Measurements from ENCODE around the gene MAMDC4.

MAMDC4 gene

GRCh38 chr9:136846376-136847087, 5.6 kb upstream of the MAMDC4 start:
- peaks cover 29% of the 10 kb centered on the region for H3K4me1 ChIP-seq (ENCODE audit: insufficient read depth, low read length, severe bottlenecking)
- no peak for TF ChIP-seq CTCF (IDR thresholded peaks at IDR 0.05; ENCODE audit: low read length)
- TF ChIP-seq EZH2 (IDR thresholded peaks at IDR 0.05; ENCODE audit: borderline replicate concordance, low read length): no peak
- peaks cover 9% of the 10 kb centered on the region; the same call in 1 of the 2 replicates for H3K36me3 ChIP-seq (ENCODE audit: insufficient read depth, low read length)
- H3K27me3 ChIP-seq (ENCODE audit: insufficient read depth, low read length): no peaks in the 10 kb centered on the region
- H3K9me3 ChIP-seq (ENCODE audit: low read length): no peaks in the 10 kb centered on the region
- H2AFZ ChIP-seq (ENCODE audit: low read length): no peak overlapping the region
- H4K20me1 ChIP-seq (ENCODE audit: insufficient read depth, low read length): no peaks in the 10 kb centered on the region
- H3K4me3 ChIP-seq (ENCODE audit: low read depth, low read length, poor library complexity, severe bottlenecking): no peak overlapping the region
- H3K79me2 ChIP-seq (ENCODE audit: insufficient read depth, low read length): no peaks in the 10 kb centered on the region
- no peaks in the 10 kb centered on the region for H3K9me2 ChIP-seq (ENCODE audit: low read depth, low read length)
- no peak overlapping the region for H3K9ac ChIP-seq (ENCODE audit: low read length)
- no peaks in the 10 kb centered on the region for H3F3A ChIP-seq (ENCODE audit: insufficient read depth, low read length)
- no peak overlapping the region for H3K4me2 ChIP-seq (ENCODE audit: low read length)
- H3K27ac ChIP-seq (ENCODE audit: low read depth, low read length, poor library complexity, severe bottlenecking): no peak overlapping the region

DNA sequence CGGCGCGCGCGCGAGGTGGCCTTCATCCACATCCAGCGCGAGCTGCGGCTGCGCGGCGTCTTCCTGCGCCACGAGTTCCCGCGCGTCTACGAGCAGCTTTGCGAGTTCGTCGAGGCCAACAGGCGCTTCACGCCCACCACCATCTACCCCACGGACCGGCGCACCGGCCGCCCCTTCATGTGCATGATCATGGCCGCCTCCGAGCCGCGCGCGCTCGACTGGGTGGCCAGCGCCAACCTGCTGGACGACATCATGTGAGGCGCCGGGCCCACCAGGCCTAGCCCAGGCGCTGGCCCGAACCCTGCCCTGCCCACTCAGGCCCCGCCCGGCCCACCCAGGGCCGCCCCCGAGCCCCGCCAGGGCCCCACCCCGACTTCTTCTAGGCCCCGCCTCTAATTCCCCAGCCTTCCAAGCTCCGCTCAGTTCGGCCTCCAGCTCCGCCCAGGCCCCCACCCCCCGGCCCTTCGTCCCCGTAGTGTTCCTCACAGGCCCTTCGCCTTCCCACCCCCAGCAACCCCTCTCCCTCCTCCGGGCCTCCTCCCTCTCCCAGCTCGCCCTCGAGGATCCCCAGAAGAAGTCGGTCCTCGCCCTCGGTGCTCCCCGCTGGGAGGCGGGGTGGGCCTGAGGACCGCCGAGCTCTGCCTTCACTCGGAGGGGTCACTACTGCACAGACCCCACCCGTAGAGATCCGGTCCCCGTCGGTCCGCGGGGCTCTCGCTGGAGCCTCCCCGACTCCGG, 4.9 kb upstream of the MAMDC4 start:
- no peak overlapping the region for H2AFZ ChIP-seq (ENCODE audit: low read length)
- H3K9me2 ChIP-seq (ENCODE audit: low read depth, low read length): no peaks in the 10 kb centered on the region

DNA sequence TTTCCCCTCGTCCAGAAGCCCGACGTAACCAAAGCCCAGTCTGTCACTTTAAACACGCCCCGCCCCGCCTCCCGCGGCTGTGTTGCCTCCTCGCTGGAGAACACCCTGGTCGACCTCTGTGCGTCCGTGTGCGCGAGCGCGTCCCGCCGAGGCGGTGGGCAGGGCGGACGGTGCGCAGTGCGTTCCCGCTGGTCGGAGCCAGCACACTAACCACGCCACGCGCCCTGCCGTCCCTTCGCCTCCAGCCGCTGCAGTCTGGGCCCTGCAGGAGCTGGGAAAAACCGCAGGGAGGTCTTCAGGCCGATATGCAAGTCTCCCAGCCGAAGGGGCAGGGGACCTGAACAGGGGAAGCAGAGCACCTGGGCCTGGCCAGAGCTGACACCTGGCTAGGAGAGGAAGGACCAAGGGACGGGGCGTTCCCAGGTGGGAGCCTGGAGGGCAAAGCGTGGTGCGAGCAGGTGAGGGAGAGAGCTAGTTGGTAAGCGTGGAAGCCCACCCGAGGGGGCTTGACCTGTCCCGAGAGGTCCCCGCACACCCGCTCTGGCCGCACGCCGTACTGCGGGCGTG, 4.2 kb upstream of the MAMDC4 start:
- Histone ChIP-seq H3K79me2 (ENCODE audit: insufficient read depth, low read length) (no peaks in the 10 kb centered on the region), H3K4me2 (ENCODE audit: low read length) (peak overlapping the region; percentile 76), H2AFZ (ENCODE audit: low read length) (no peak overlapping the region), H3K27me3 (ENCODE audit: insufficient read depth, low read length) (no peaks in the 10 kb centered on the region), H4K20me1 (ENCODE audit: insufficient read depth, low read length) (no peaks in the 10 kb centered on the region), H3K4me3 (ENCODE audit: low read depth, low read length, poor library complexity, severe bottlenecking) (peak overlapping the region; percentile 65), H3K9ac (ENCODE audit: low read length) (peak overlapping the region; percentile 65), H3K9me2 (ENCODE audit: low read depth, low read length) (no peaks in the 10 kb centered on the region), H3K9me3 (ENCODE audit: low read length) (no peaks in the 10 kb centered on the region), H3K4me1 (ENCODE audit: insufficient read depth, low read length, severe bottlenecking) (peaks cover 19% of the 10 kb centered on the region), H3F3A (ENCODE audit: insufficient read depth, low read length) (no peaks in the 10 kb centered on the region), H3K27ac (ENCODE audit: low read depth, low read length, poor library complexity, severe bottlenecking) (peak overlapping the region; percentile 76), H3K36me3 (ENCODE audit: insufficient read depth, low read length) (peaks cover 9% of the 10 kb centered on the region; the same call in 1 of the 2 replicates)
- TF ChIP-seq CTCF (IDR thresholded peaks at IDR 0.05; ENCODE audit: low read length) (no peak), EZH2 (IDR thresholded peaks at IDR 0.05; ENCODE audit: borderline replicate concordance, low read length) (no peak)

More for the DNA sequence above, 4.9 kb upstream of the MAMDC4 start:
- Histone ChIP-seq H3K4me3 (ENCODE audit: low read depth, low read length, poor library complexity, severe bottlenecking) (peak overlapping the region; percentile 65), H3K4me2 (ENCODE audit: low read length) (peak overlapping the region; percentile 76), H3K9me3 (ENCODE audit: low read length) (no peaks in the 10 kb centered on the region), H3K36me3 (ENCODE audit: insufficient read depth, low read length) (peaks cover 9% of the 10 kb centered on the region; the same call in 1 of the 2 replicates), H3K4me1 (ENCODE audit: insufficient read depth, low read length, severe bottlenecking) (peaks cover 22% of the 10 kb centered on the region), H3F3A (ENCODE audit: insufficient read depth, low read length) (no peaks in the 10 kb centered on the region), H3K79me2 (ENCODE audit: insufficient read depth, low read length) (no peaks in the 10 kb centered on the region), H4K20me1 (ENCODE audit: insufficient read depth, low read length) (no peaks in the 10 kb centered on the region), H3K27me3 (ENCODE audit: insufficient read depth, low read length) (no peaks in the 10 kb centered on the region), H3K9ac (ENCODE audit: low read length) (no peak overlapping the region; the same call in 1 of the 2 replicates), H3K27ac (ENCODE audit: low read depth, low read length, poor library complexity, severe bottlenecking) (peak overlapping the region; percentile 76)
- TF ChIP-seq CTCF (IDR thresholded peaks at IDR 0.05; ENCODE audit: low read length) (no peak), EZH2 (IDR thresholded peaks at IDR 0.05; ENCODE audit: borderline replicate concordance, low read length) (no peak)

Data from OCI-LY1 (cell line).